Mesodermal cell (in vitro differentiated cells): ENCODE data around the gene TGM6.

Experiments
- H3K27ac ChIP-seq: 2 replicates; pipeline ENCODE4 v1.7.0; 2013; ENCODE audit warnings: mild to moderate bottlenecking, low read depth, low read length, moderate library complexity; ENCODE audit not compliant: severe bottlenecking
- H3K36me3 ChIP-seq: 2 replicates; pipeline ENCODE4 v1.7.1; 2013; ENCODE audit warnings: mild to moderate bottlenecking, low read length, moderate library complexity; ENCODE audit not compliant: control insufficient read depth, insufficient read depth
- H3K4me1 ChIP-seq: one replicate; pipeline ENCODE4 v1.7.1; 2013; ENCODE audit warnings: mild to moderate bottlenecking, low read length; ENCODE audit not compliant: insufficient read depth, control insufficient read depth, poor library complexity, severe bottlenecking
- H3K4me3 ChIP-seq: 2 replicates; pipeline ENCODE4 v1.7.0; 2013; ENCODE audit warnings: low read length, control low read depth, mild to moderate bottlenecking; ENCODE audit not compliant: insufficient read depth, poor library complexity, severe bottlenecking; ENCODE audit errors: extremely low read depth
- H3K9me3 ChIP-seq: 2 replicates; pipeline ENCODE4 v1.7.1; 2013; ENCODE audit warnings: mild to moderate bottlenecking, low read length, moderate library complexity; ENCODE audit not compliant: control insufficient read depth
- WGBS, 2 experiments: methylation state at CpG; one replicate each; pipeline ENCODE4 v1.1.5; 2013; ENCODE audit warnings: missing lambda C conversion rate in 2 of 2; ENCODE audit not compliant: insufficient coverage in 2 of 2; 5-methylcytosine and 5-hydroxymethylcytosine counted together

TGM6 gene

DNA sequence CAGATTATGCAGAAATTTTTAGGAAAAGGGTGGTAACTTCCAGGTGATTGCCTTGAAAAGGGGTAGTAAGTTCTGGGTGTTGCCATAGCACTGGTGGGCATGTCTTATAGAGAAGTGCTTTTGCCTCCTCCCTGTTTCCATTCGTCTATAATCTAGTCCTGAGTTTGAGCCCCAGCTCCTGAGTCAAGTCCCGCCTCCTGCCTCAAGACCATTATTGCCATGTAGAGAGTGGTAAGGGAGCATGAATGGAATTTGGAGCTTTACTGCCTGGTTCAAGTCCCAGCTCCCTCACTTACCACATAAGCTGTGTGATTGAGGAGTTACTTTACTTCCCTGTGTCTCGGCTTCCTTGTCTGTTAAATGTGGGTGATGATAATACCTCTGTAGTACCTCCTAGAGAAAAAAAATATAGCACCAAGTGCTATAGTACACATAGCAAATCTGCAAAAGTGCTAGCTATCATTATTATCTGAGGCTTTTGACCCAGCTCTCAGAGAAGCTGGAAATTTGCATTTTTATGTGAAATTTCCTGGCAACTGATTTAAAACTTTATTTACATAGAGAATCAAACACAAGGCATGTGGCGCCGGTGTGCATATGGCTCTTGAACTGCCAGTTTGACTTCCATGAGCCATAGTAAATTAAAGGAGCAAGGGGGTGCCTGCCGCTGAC lies 36.0 kb downstream of the TGM6 start:
- Histone ChIP-seq H3K27ac (no peak overlapping the region), H3K36me3 (no peaks in the 10 kb centered on the region), H3K4me1 (no peaks in the 10 kb centered on the region), H3K4me3 (no peak overlapping the region), H3K9me3 (no peaks in the 10 kb centered on the region)
- WGBS, 2 experiments: 92 to 93% methylated on average over 3 of the region's 6 CpGs

DNA sequence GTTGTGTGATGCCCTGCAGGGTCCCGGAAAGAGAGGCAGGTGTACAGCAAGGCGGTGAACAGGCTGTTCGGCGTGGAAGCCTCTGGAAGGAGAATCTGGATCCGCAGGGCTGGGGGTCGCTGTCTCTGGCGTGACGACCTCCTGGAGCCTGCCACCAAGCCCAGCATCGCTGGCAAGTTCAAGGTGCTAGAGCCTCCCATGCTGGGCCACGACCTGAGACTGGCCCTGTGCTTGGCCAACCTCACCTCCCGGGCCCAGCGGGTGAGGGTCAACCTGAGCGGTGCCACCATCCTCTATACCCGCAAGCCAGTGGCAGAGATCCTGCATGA lies 36.5 kb downstream of the TGM6 start:
- WGBS, 2 experiments: 90 to 91% methylated on average over 13 to 14 of the region's 14 CpGs
- Histone ChIP-seq H3K36me3 (no peaks in the 10 kb centered on the region), H3K9me3 (no peaks in the 10 kb centered on the region), H3K27ac (no peak overlapping the region), H3K4me1 (no peaks in the 10 kb centered on the region), H3K4me3 (no peak overlapping the region)

DNA sequence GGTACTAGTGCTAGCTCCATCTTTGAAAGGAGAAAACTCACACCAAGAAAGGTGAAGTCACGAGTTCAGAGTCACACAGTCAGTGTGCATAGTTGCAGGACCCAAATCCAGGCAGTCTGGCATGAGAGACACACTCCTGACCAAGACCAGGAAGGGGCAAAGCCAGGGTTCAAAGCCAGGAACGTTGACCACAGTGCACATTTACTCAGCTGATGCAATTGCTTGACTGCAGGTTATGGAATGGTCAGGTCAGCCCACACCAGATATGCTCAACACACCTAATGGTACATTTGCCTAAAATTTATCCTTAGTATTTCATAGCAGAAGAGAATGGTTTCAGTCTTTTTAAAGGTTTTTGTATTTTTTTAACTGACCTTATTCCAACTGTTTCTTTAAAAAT lies 37.7 kb downstream of the TGM6 start:
- Histone ChIP-seq H3K36me3 (no peaks in the 10 kb centered on the region), H3K9me3 (no peaks in the 10 kb centered on the region), H3K4me1 (no peaks in the 10 kb centered on the region), H3K27ac (no peak overlapping the region), H3K4me3 (no peak overlapping the region)
- 73 to 88% methylated on average over 1 to 2 of the region's 2 CpGs for WGBS, 2 experiments

DNA sequence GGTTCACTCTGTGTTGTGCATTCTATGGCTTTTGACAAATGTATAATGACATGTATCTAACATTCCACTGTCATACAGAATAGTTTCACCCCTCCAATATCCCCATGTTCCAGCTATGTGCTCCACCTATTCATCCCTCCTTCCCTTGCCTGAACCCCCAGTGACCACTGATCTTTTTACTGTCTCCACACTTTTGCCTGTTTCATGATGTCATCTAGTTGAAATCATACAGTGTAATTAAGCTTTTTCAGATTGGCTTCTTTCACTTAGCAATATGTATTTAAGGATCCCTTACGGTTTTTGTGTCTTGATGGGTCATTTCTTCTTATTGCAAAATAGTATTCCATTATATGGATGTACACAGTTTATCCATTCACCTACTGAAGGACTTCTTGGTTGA lies 39.8 kb downstream of the TGM6 start:
- no peak overlapping the region for H3K4me3 ChIP-seq
- WGBS, 2 experiments: no CpG with 5 or more reads among the region's 1 CpG
- H3K9me3 ChIP-seq: no peaks in the 10 kb centered on the region
- H3K27ac ChIP-seq: no peak overlapping the region
- H3K36me3 ChIP-seq: no peaks in the 10 kb centered on the region
- H3K4me1 ChIP-seq: no peaks in the 10 kb centered on the region

DNA sequence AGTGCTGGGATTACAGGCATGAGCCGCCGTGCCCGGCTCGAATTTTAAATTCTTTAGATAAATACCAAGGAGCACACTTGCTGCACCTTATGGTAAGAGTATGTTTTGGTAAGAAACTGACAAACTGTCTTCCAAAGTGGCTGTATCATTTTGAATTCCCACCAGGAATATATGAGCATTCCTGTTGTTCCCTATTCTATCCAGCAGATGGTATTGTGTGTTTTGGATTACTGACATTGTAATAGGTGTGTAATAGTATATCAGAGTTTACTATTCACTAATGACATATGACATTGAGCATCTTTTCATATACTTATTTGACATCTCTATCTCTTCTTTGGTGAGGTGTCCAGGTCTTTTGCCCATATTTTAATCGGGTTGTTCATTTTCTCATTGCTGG lies 40.5 kb downstream of the TGM6 start:
- no peaks in the 10 kb centered on the region for H3K4me1 ChIP-seq
- WGBS, 2 experiments: no CpG with 5 or more reads among the region's 5 CpGs
- H3K27ac ChIP-seq: no peak overlapping the region
- H3K4me3 ChIP-seq: no peak overlapping the region
- H3K36me3 ChIP-seq: no peaks in the 10 kb centered on the region
- H3K9me3 ChIP-seq: no peaks in the 10 kb centered on the region

DNA sequence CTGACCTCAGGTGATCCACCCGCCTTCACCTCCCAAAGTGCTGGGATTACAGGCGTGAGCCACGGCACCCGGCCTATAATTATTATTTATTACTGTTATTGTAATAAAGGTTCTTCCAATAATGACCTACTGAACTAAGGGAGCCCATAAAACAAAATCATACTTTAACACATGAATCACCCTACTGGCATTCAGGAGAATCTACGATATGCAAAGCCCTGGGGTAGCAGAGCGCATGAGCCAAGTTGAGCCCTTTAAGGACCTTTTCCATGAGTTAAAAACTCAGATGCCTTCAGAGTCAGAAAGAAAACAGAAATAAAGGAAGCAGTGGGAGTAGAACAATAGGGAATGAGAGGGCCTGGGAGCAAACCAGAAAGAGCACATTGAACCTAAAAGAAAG lies 48.4 kb downstream of the TGM6 start:
- no peak overlapping the region for H3K27ac ChIP-seq
- H3K4me3 ChIP-seq: no peak overlapping the region
- no peaks in the 10 kb centered on the region for H3K9me3 ChIP-seq
- H3K36me3 ChIP-seq: no peaks in the 10 kb centered on the region
- WGBS, 2 experiments: 88 to 100% methylated on average over 1 to 2 of the region's 6 CpGs
- H3K4me1 ChIP-seq: no peaks in the 10 kb centered on the region

DNA sequence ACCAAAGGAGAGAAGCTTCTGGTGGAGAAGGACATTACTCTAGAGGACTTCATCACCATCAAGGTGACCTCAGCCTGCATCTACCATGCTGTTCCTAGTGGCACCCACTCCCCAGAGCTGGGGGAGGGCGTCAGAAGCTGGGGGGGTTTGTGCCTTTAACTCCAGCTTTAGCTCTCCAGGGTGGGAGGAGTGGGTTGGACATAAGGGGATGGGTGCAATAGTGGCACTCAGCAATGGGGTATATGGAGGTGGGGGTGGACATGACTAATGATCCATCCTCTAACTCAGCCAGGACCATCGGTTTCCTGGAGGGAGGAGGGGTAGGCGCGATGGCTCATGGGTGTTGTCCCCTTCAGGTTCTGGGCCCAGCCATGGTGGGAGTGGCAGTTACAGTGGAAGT lies 49.8 kb downstream of the TGM6 start:
- WGBS, 2 experiments: 80% methylated on average over 1 of the region's 4 CpGs; no CpG with 5 or more reads in 1 of the 2 experiments

DNA sequence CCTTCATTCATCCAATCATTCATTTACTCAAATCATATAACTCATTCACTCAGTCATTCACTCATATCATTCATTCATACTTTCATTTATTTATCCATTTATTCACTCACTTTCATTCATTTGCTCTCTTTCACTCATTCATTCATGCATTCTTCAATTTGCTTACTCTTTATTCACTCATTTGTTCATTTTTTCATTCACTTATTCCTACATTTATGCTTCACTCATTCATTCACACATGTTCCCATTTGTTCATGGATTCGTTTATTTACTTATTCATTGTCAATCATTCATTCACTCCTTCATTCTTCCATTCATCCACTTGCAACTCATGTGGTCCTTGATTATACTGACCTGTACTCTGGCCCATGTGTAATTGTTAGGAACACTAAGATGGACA lies 50.5 kb downstream of the TGM6 start:
- Histone ChIP-seq H3K9me3 (no peaks in the 10 kb centered on the region), H3K27ac (no peak overlapping the region), H3K4me3 (no peak overlapping the region), H3K36me3 (no peaks in the 10 kb centered on the region), H3K4me1 (no peaks in the 10 kb centered on the region)
- WGBS, 2 experiments: 58% methylated on average over 1 of the region's 1 CpG; no CpG with 5 or more reads in 1 of the 2 experiments

More for the DNA sequence above, 49.8 kb downstream of the TGM6 start:
- Histone ChIP-seq H3K36me3 (no peaks in the 10 kb centered on the region), H3K9me3 (no peaks in the 10 kb centered on the region), H3K4me3 (no peak overlapping the region), H3K4me1 (no peaks in the 10 kb centered on the region), H3K27ac (no peak overlapping the region)

DNA sequence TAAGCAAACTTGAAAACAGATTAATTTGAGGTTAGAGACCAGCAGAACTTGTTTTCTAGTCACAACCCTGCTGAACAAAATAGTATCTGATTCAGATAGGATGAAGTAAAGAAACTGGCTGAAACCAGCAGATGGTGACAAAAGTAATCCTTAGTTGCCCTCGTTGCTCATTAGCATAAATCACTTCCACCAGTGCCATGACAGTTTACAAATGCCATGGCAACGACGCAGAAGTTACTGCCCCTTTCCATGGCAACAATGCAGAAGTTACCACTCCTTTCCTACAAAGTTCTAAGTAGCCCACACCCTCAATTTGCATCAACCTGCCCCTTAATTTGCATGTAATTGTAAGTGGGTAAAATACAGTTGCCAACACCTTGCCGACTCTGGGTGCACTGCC lies 66.1 kb downstream of the TGM6 start:
- Histone ChIP-seq H3K9me3 (no peaks in the 10 kb centered on the region), H3K4me1 (peaks cover 4% of the 10 kb centered on the region), H3K27ac (no peak overlapping the region), H3K4me3 (no peak overlapping the region), H3K36me3 (no peaks in the 10 kb centered on the region)
- 67% methylated on average over 4 of the region's 4 CpGs for WGBS, 2 experiments

DNA sequence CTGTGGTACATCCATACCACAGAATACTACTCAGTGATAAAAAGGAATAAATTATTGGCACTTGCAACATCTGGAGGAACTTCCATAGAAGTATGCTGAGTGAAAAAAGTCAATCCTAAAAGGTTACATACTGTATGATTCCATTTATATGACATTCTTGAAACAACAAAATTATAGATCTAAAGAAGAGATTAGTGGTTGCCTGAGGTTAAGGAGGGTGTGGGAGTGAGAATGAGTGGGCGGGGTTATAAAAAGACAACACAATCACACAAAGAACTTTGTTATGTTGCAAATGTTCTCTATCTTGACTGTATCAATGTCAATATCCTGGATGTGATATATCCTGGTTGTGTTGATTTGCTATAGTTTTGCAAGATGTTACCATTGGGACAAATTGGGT lies 68.7 kb downstream of the TGM6 start:
- H3K4me1 ChIP-seq: peaks cover 4% of the 10 kb centered on the region
- no peak overlapping the region for H3K27ac ChIP-seq
- no peaks in the 10 kb centered on the region for H3K36me3 ChIP-seq
- no peaks in the 10 kb centered on the region for H3K9me3 ChIP-seq
- no peak overlapping the region for H3K4me3 ChIP-seq
- WGBS, 2 experiments: no CpG with 5 or more reads among the region's 1 CpG

DNA sequence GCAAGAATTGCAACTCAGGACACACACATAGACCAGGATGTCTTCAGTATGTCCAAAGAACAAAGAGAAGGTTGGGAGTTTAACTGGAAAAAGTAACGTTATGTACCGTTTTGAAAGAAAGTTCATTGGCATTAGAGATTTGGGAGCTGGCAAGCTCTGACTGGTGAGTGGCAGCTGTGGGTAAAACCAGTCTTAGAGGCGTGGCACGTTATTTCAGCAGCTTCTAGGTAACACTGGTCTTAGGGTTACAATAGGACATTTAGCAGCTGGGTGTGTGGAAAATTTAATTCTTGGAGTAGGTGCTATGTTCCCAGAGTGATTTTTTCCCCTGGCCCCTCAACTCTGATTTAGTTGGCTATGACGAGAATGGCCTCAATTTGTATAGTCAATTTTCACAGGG lies 70.7 kb downstream of the TGM6 start:
- no peak overlapping the region for H3K27ac ChIP-seq
- H3K4me3 ChIP-seq: no peak overlapping the region
- WGBS, 2 experiments: 91 to 100% methylated on average over 2 to 5 of the region's 5 CpGs
- H3K9me3 ChIP-seq: no peaks in the 10 kb centered on the region
- H3K36me3 ChIP-seq: no peaks in the 10 kb centered on the region
- peaks cover 4% of the 10 kb centered on the region for H3K4me1 ChIP-seq
